A673 (cell line): ENCODE measurements around the gene ARHGEF19.

Experiments
- EZH2 ChIP-seq: fragments of 200-600 bp; sonication (generic); IDR thresholded peaks from 2 replicates; pipeline ENCODE4 v1.6.1; 2017; ENCODE audit warnings: borderline replicate concordance, low read depth, mild to moderate bottlenecking, mixed read lengths, antibody characterized with exemption, low read length; ENCODE audit not compliant: poor library complexity, severe bottlenecking
- TF ChIP-seq, protein P1 (sequence below): fragments of 300-800, 200-600 bp; sonication (generic); conservative IDR thresholded peaks from 2 replicates; pipeline ENCODE4 v1.5.1; 2017; ENCODE audit warnings: low read depth, mild to moderate bottlenecking, antibody characterized with exemption, low read length, moderate library complexity, mixed read lengths

- TF ChIP-seq, protein P1, sequence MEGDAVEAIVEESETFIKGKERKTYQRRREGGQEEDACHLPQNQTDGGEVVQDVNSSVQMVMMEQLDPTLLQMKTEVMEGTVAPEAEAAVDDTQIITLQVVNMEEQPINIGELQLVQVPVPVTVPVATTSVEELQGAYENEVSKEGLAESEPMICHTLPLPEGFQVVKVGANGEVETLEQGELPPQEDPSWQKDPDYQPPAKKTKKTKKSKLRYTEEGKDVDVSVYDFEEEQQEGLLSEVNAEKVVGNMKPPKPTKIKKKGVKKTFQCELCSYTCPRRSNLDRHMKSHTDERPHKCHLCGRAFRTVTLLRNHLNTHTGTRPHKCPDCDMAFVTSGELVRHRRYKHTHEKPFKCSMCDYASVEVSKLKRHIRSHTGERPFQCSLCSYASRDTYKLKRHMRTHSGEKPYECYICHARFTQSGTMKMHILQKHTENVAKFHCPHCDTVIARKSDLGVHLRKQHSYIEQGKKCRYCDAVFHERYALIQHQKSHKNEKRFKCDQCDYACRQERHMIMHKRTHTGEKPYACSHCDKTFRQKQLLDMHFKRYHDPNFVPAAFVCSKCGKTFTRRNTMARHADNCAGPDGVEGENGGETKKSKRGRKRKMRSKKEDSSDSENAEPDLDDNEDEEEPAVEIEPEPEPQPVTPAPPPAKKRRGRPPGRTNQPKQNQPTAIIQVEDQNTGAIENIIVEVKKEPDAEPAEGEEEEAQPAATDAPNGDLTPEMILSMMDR = no peak
- no peak for TF ChIP-seq EZH2
These were observed 59.1 kb downstream of the ARHGEF19 start for GRCh38 chr1:16153096-16153998.
